H9 (cell line): ENCODE data around the gene APBA3. TPM values are rescaled to one million over a fixed set of nuclear protein-coding genes. Genes with fewer than 3 reads are reported as not detected.
"Not testable (repeated sequence)": the region's sequence is repeated elsewhere in the genome, so short reads cannot be mapped to it uniquely, and the experiment has no call there.

Experiments
- DNase-seq: peaks from one replicate; pipeline ENCODE4 v3.0.0-alpha.2; 2017
- H2AFZ ChIP-seq: one replicate; pipeline ENCODE4 v1.6.1; 2013; ENCODE audit warnings: mild to moderate bottlenecking, low read length, control low read depth, moderate library complexity
- H2AK5ac ChIP-seq: 2 replicates; pipeline ENCODE4 v1.6.1; 2013; ENCODE audit warnings: low read length, control low read depth, mixed read lengths; ENCODE audit not compliant: insufficient read length
- H2BK120ac ChIP-seq: one replicate; pipeline ENCODE4 v1.6.1; 2013; ENCODE audit warnings: low read depth, mild to moderate bottlenecking, low read length, control low read depth, inconsistent platforms; ENCODE audit not compliant: poor library complexity, severe bottlenecking
- H2BK12ac ChIP-seq: 2 replicates; pipeline ENCODE4 v1.6.1; 2013; ENCODE audit warnings: low read length, control low read depth, mixed read lengths, low read depth; ENCODE audit not compliant: insufficient read length
- H2BK15ac ChIP-seq: 2 replicates; pipeline ENCODE4 v1.6.1; 2013; ENCODE audit warnings: low read depth, low read length, control low read depth
- H2BK20ac ChIP-seq: one replicate; pipeline ENCODE4 v1.6.1; 2013; ENCODE audit warnings: low read depth, mild to moderate bottlenecking, low read length, control low read depth, inconsistent platforms; ENCODE audit not compliant: poor library complexity, severe bottlenecking
- H2BK5ac ChIP-seq: 2 replicates; pipeline ENCODE4 v1.6.1; 2013; ENCODE audit warnings: low read length, control low read depth, mixed read lengths; ENCODE audit not compliant: insufficient read length
- H3K14ac ChIP-seq: 2 replicates; pipeline ENCODE4 v1.6.1; 2013; ENCODE audit warnings: low read length, control low read depth; ENCODE audit not compliant: insufficient read depth
- H3K18ac ChIP-seq: 2 replicates; pipeline ENCODE4 v1.6.1; 2013; ENCODE audit warnings: low read depth, mild to moderate bottlenecking, mixed read lengths, low read length, control low read depth; ENCODE audit not compliant: insufficient read length
- H3K23ac ChIP-seq: 2 replicates; pipeline ENCODE4 v1.6.1; 2013; ENCODE audit warnings: low read length, control low read depth, mixed read lengths, low read depth; ENCODE audit not compliant: insufficient read length
- H3K23me2 ChIP-seq: 2 replicates; pipeline ENCODE4 v1.6.1; 2013; ENCODE audit warnings: low read depth, mild to moderate bottlenecking, mixed read lengths, low read length, control low read depth; ENCODE audit not compliant: insufficient read length, poor library complexity, severe bottlenecking
- H3K27ac ChIP-seq: 2 replicates; pipeline ENCODE4 v1.5.1; 2013; ENCODE audit warnings: low read length, control low read depth, mixed read lengths, low read depth; ENCODE audit not compliant: insufficient read length
- H3K27me3 ChIP-seq: 2 replicates; pipeline ENCODE4 v1.6.1; 2013; ENCODE audit warnings: low read length, control low read depth, inconsistent platforms; ENCODE audit not compliant: insufficient read depth
- H3K4ac ChIP-seq: 2 replicates; pipeline ENCODE4 v1.6.1; 2013; ENCODE audit warnings: low read depth, mild to moderate bottlenecking, control low read depth, inconsistent platforms, low read length, moderate library complexity
- H3K4me1 ChIP-seq: 2 replicates; pipeline ENCODE4 v1.6.1; 2013; ENCODE audit warnings: low read length, control low read depth, inconsistent platforms; ENCODE audit not compliant: insufficient read depth
- H3K4me2 ChIP-seq: 2 replicates; pipeline ENCODE4 v1.6.1; 2013; ENCODE audit warnings: low read length, control low read depth, mixed read lengths; ENCODE audit not compliant: insufficient read length, insufficient read depth
- H3K56ac ChIP-seq: 2 replicates; pipeline ENCODE4 v1.6.1; 2013; ENCODE audit warnings: low read depth, mild to moderate bottlenecking, mixed read lengths, low read length, control low read depth; ENCODE audit not compliant: insufficient read length
- H3K79me1 ChIP-seq: 2 replicates; pipeline ENCODE4 v1.6.1; 2013; ENCODE audit warnings: low read depth, mild to moderate bottlenecking, moderate library complexity, low read length, control low read depth, inconsistent platforms; ENCODE audit not compliant: insufficient read depth, poor library complexity, severe bottlenecking
- H3K79me2 ChIP-seq: 2 replicates; pipeline ENCODE4 v1.6.1; 2013; ENCODE audit warnings: low read length, control low read depth, inconsistent platforms; ENCODE audit not compliant: insufficient read depth
- H3K9ac ChIP-seq: 2 replicates; pipeline ENCODE4 v1.6.1; 2013; ENCODE audit warnings: low read length, control low read depth, mixed read lengths; ENCODE audit not compliant: insufficient read length; ENCODE audit errors: extremely low read depth
- H3K9me3 ChIP-seq: one replicate; pipeline ENCODE4 v1.6.1; 2013; ENCODE audit warnings: low read depth, low read length, inconsistent platforms; ENCODE audit not compliant: control insufficient read depth
- H3T11ph ChIP-seq: one replicate; pipeline ENCODE4 v1.6.1; 2013; ENCODE audit warnings: mild to moderate bottlenecking, low read length, control low read depth, inconsistent platforms
- H4K20me1 ChIP-seq: one replicate; pipeline ENCODE4 v1.6.1; 2013; ENCODE audit not compliant: control insufficient read depth, insufficient read length, insufficient read depth
- H4K5ac ChIP-seq: 2 replicates; pipeline ENCODE4 v1.6.1; 2013; ENCODE audit warnings: low read depth, mild to moderate bottlenecking, mixed read lengths, low read length, control low read depth; ENCODE audit not compliant: insufficient read length
- H4K8ac ChIP-seq: replicated peaks from 2 replicates; pipeline ENCODE4 v1.6.1; 2013; ENCODE audit warnings: low read length, control low read depth, mixed read lengths, low read depth; ENCODE audit not compliant: insufficient read length
- H4K91ac ChIP-seq: 2 replicates; pipeline ENCODE4 v1.6.1; 2013; ENCODE audit warnings: low read depth, mild to moderate bottlenecking, moderate library complexity, mixed read lengths, low read length, control low read depth; ENCODE audit not compliant: insufficient read length
- H3K27ac Mint-ChIP-seq, 3 experiments: 2 replicates in 2 of 3; 3 replicates in 1 of 3; pipeline ENCODE4 v1.8.0; 2020 to 2021; ENCODE audit warnings: mixed read lengths in 3 of 3, mild to moderate bottlenecking in 1 of 3, moderate library complexity in 1 of 3
- H3K27me3 Mint-ChIP-seq: 2 replicates; pipeline ENCODE4 v1.8.0; 2021; ENCODE audit warnings: low read depth, mild to moderate bottlenecking, moderate library complexity, mixed read lengths
- H3K36me3 Mint-ChIP-seq, 3 experiments: 2 replicates in 2 of 3; 3 replicates in 1 of 3; pipeline ENCODE4 v1.8.0; 2020 to 2021; ENCODE audit warnings: low read depth in 3 of 3, mixed read lengths in 3 of 3; ENCODE audit not compliant: insufficient read depth in 1 of 3
- H3K4me1 Mint-ChIP-seq, 2 experiments: 2 replicates each; pipeline ENCODE4 v1.8.0; 2020; ENCODE audit warnings: mixed read lengths in 2 of 2
- H3K4me3 Mint-ChIP-seq, 2 experiments: 2 replicates in 1 of 2; 3 replicates in 1 of 2; pipeline ENCODE4 v1.8.0; 2020 to 2021; ENCODE audit warnings: mild to moderate bottlenecking in 2 of 2, mixed read lengths in 2 of 2, moderate library complexity in 1 of 2
- H3K9me3 Mint-ChIP-seq, 2 experiments: 2 replicates in 1 of 2; 3 replicates in 1 of 2; pipeline ENCODE4 v1.8.0; 2020; ENCODE audit warnings: mild to moderate bottlenecking in 2 of 2, mixed read lengths in 2 of 2, moderate library complexity in 1 of 2
- CTCF ChIP-seq: fragments of 200-600 bp; sonication (generic); conservative IDR thresholded peaks from 3 replicates; pipeline ENCODE4 v1.8.0; 2021; ENCODE audit warnings: antibody characterized with exemption, mild to moderate bottlenecking
- WGBS: extraction: QIAGEN DNeasy Blood & Tissue Kit; methylation state at CpG from one replicate; pipeline ENCODE4 v1.1.7; 2013; ENCODE audit warnings: missing lambda C conversion rate, low lambda C conversion rate, mixed read lengths; ENCODE audit not compliant: insufficient read length; ENCODE audit errors: extremely low coverage; 5-methylcytosine and 5-hydroxymethylcytosine counted together
- total RNA-seq: library from RNA; stranded (reverse); gene quantifications from 2 replicates; pipeline ENCODE4 v1.2.1, GENCODE V29; 2021

Gene APBA3
- total RNA-seq, 1 experiment from 2014 or later: 21.8 TPM

GRCh38 chr19:3759482-3760254 lies 1.8 kb downstream of the APBA3 start:
- H3T11ph ChIP-seq: no peak overlapping the region
- H3K23ac ChIP-seq: no peak overlapping the region
- no peak overlapping the region for H2BK20ac ChIP-seq
- H3K79me1 ChIP-seq: peaks cover 5% of the 10 kb centered on the region
- no peaks in the 10 kb centered on the region; a peak in 1 of 5 replicates for H3K9me3 Mint-ChIP-seq
- H3K27ac Mint-ChIP-seq: no peak overlapping the region
- H2BK15ac ChIP-seq: no peak overlapping the region; the same call in 1 of the 2 replicates
- H3K36me3 Mint-ChIP-seq: peaks cover 3 to 18% (median 16%) of the 10 kb centered on the region in 3 experiments; a peak in 4 of 7 replicates
- H2BK5ac ChIP-seq: no peak overlapping the region
- TF ChIP-seq CTCF: no peak
- no peak overlapping the region for H2BK120ac ChIP-seq
- peaks cover 4 to 14% of the 10 kb centered on the region in 2 experiments; a peak in 3 of 4 replicates for H3K4me1 Mint-ChIP-seq
- no peak overlapping the region for H3K4ac ChIP-seq
- no peak overlapping the region for H4K8ac ChIP-seq
- H3K27me3 Mint-ChIP-seq: no peaks in the 10 kb centered on the region
- no peaks in the 10 kb centered on the region for H3K4me1 ChIP-seq
- no peaks in the 10 kb centered on the region for H4K20me1 ChIP-seq
- H3K14ac ChIP-seq: no peak overlapping the region
- H3K4me3 Mint-ChIP-seq: peak overlapping the region; percentile 40 to 92; a peak in 3 of 5 replicates
- H3K4me2 ChIP-seq: no peak overlapping the region
- H3K18ac ChIP-seq: no peak overlapping the region
- no peak overlapping the region for H3K56ac ChIP-seq
- peaks cover 4% of the 10 kb centered on the region for H3K23me2 ChIP-seq
- no peaks in the 10 kb centered on the region for H3K9me3 ChIP-seq
- no CpG with 5 or more reads among the region's 19 CpGs for WGBS
- H3K79me2 ChIP-seq: no peaks in the 10 kb centered on the region
- H3K27ac ChIP-seq: no peak overlapping the region
- no peak overlapping the region for H2AK5ac ChIP-seq
- no peak overlapping the region for H4K91ac ChIP-seq
- no peak for DNase-seq
- no peaks in the 10 kb centered on the region for H3K27me3 ChIP-seq
- H2AFZ ChIP-seq: no peak overlapping the region
- no peak overlapping the region for H3K9ac ChIP-seq
- no peak overlapping the region for H4K5ac ChIP-seq
- H2BK12ac ChIP-seq: no peak overlapping the region

DNA sequence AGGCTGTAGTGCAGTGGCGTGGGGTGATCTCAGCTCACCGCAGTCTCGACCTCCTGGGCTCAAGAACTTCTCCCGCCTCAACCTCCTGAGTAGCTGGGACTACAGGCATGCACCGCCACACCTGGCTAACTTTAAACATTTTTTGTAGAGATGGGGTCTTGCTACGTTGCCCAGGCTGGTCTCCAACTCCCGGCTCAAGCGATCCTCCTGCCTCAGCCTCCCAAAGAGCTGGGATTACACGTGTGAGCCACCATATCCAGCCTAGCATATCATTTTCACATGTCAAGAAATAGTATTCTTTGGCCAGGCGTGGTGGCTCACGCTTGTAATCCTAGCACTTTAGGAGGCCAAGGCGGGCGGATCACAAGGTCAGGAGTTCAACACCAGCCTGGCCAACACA lies 3.2 kb downstream of the APBA3 start:
- not testable (repeated sequence) for H2BK20ac ChIP-seq, H3K4me3 Mint-ChIP-seq, H3K27me3 ChIP-seq, H3K4me2 ChIP-seq, H3K9me3 ChIP-seq, H3K56ac ChIP-seq, H3K4ac ChIP-seq, H3K9me3 Mint-ChIP-seq, H3K79me2 ChIP-seq, H2BK120ac ChIP-seq, H3K23me2 ChIP-seq, H2BK12ac ChIP-seq, H3K14ac ChIP-seq, H3K4me1 ChIP-seq, H3K23ac ChIP-seq, H2AFZ ChIP-seq, H2AK5ac ChIP-seq, H3K27ac ChIP-seq, H3K18ac ChIP-seq, H4K91ac ChIP-seq, H3K79me1 ChIP-seq, H3K27me3 Mint-ChIP-seq, H3K9ac ChIP-seq, H4K5ac ChIP-seq, H2BK15ac ChIP-seq, DNase-seq, H3K27ac Mint-ChIP-seq, H4K20me1 ChIP-seq, H2BK5ac ChIP-seq, H4K8ac ChIP-seq, H3T11ph ChIP-seq
- no CpG with 5 or more reads among the region's 13 CpGs for WGBS
- H3K36me3 Mint-ChIP-seq: peaks cover 5 to 21% (median 19%) of the 10 kb centered on the region in 3 experiments; a peak in 5 of 7 replicates
- H3K4me1 Mint-ChIP-seq: peaks cover 4 to 13% of the 10 kb centered on the region in 2 experiments; a peak in 3 of 4 replicates
